Loucy (cell line): Measurements from ENCODE around the gene RBFA.

Source experiments
- H2AFZ ChIP-seq: fragments of 200-600 bp; sonication (generic); 2 replicates; pipeline ENCODE4 v1.6.0; 2016; ENCODE audit warnings: antibody characterized with exemption, mild to moderate bottlenecking, low read length, moderate library complexity
- H3F3A ChIP-seq: fragments of 200-600 bp; 2 replicates; pipeline ENCODE4 v1.6.0; 2016; ENCODE audit warnings: antibody characterized with exemption, low read depth, mild to moderate bottlenecking
- H3K27me3 ChIP-seq: fragments of 200-600 bp; sonication (generic); 2 replicates; pipeline ENCODE4 v1.6.1; 2014; ENCODE audit warnings: low read length, mild to moderate bottlenecking; ENCODE audit not compliant: insufficient read depth, poor library complexity, severe bottlenecking
- H3K36me3 ChIP-seq: fragments of 200-600 bp; sonication (generic); 2 replicates; pipeline ENCODE4 v1.6.1; 2016; ENCODE audit warnings: low read length; ENCODE audit not compliant: insufficient read depth
- H3K4me1 ChIP-seq: fragments of 200-600 bp; sonication (generic); 2 replicates; pipeline ENCODE4 v1.5.1; 2014; ENCODE audit warnings: low read length, mild to moderate bottlenecking; ENCODE audit not compliant: insufficient read depth, poor library complexity, severe bottlenecking
- H3K4me2 ChIP-seq: fragments of 200-600 bp; sonication (generic); 2 replicates; pipeline ENCODE4 v1.6.0; 2014; ENCODE audit warnings: antibody characterized with exemption, low read length, low read depth, mild to moderate bottlenecking; ENCODE audit not compliant: poor library complexity, severe bottlenecking
- H3K4me3 ChIP-seq: fragments of 200-600 bp; sonication (generic); 2 replicates; pipeline ENCODE4 v1.5.1; 2014; ENCODE audit warnings: low read length, mild to moderate bottlenecking, mixed read lengths; ENCODE audit not compliant: poor library complexity, severe bottlenecking
- H3K79me2 ChIP-seq: fragments of 200-600 bp; sonication (generic); 2 replicates; pipeline ENCODE4 v1.6.1; 2014; ENCODE audit warnings: low read length; ENCODE audit not compliant: insufficient read depth
- H3K9ac ChIP-seq: fragments of 200-600 bp; sonication (generic); 2 replicates; pipeline ENCODE4 v1.6.0; 2014; ENCODE audit warnings: mild to moderate bottlenecking, low read depth, low read length, moderate library complexity; ENCODE audit not compliant: poor library complexity, severe bottlenecking
- H3K9me2 ChIP-seq: fragments of 200-600 bp; sonication (generic); replicated peaks from 2 replicates; pipeline ENCODE4 v1.6.1; 2016; ENCODE audit warnings: low read depth, low read length, mixed read lengths
- H3K9me3 ChIP-seq: fragments of 200-600 bp; sonication (generic); 2 replicates; pipeline ENCODE4 v1.6.1; 2014; ENCODE audit warnings: mild to moderate bottlenecking, antibody characterized with exemption, low read length, low read depth; ENCODE audit not compliant: insufficient read depth
- H4K20me1 ChIP-seq: fragments of 200-600 bp; sonication (generic); 2 replicates; pipeline ENCODE4 v1.6.0; 2014; ENCODE audit warnings: antibody characterized with exemption, low read length, mild to moderate bottlenecking; ENCODE audit not compliant: insufficient read depth, poor library complexity, severe bottlenecking
- CTCF ChIP-seq: fragments of 200-600 bp; sonication (generic); conservative IDR thresholded peaks from 2 replicates; pipeline ENCODE4 v1.5.1; 2014; ENCODE audit warnings: mild to moderate bottlenecking, antibody characterized with exemption, low read length
- EZH2phosphoT487 ChIP-seq: fragments of 200-600 bp; IDR thresholded peaks from 2 replicates; pipeline ENCODE4 v1.6.1; 2018; ENCODE audit warnings: antibody characterized with exemption, mild to moderate bottlenecking, moderate library complexity, borderline replicate concordance

Gene RBFA

DNA sequence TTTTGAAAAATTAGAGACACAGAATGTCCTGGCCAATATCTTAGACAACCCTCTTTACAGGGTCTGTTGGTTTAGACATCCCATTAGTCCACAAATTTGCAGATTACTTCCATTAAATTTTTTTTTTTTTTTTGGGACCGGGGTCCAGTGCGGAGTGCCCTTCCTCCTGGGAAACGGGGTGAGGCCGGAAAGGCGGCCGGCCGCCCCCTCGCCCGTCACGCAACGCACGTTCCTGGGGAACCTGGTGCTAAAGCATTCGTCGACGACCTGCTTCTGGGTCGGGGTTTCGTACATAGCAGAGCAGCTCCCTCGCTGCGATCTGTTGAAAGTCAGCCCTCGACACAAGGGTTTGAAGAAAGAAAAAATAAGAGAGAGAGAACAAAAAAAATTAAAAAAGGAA lies 21.5 kb upstream of the RBFA start:
- Histone ChIP-seq H3K4me3 (no peak overlapping the region), H3K9me2 (no peaks in the 10 kb centered on the region), H3K9ac (no peak overlapping the region), H3K9me3 (peaks cover 27% of the 10 kb centered on the region; the same call in 1 of the 2 replicates), H3K27me3 (no peaks in the 10 kb centered on the region), H4K20me1 (no peaks in the 10 kb centered on the region), H3F3A (no peaks in the 10 kb centered on the region), H3K79me2 (no peaks in the 10 kb centered on the region), H3K4me1 (no peaks in the 10 kb centered on the region), H2AFZ (no peak overlapping the region), H3K36me3 (no peaks in the 10 kb centered on the region), H3K4me2 (no peak overlapping the region)
- no peak for TF ChIP-seq CTCF
- TF ChIP-seq EZH2phosphoT487, result no peak

DNA sequence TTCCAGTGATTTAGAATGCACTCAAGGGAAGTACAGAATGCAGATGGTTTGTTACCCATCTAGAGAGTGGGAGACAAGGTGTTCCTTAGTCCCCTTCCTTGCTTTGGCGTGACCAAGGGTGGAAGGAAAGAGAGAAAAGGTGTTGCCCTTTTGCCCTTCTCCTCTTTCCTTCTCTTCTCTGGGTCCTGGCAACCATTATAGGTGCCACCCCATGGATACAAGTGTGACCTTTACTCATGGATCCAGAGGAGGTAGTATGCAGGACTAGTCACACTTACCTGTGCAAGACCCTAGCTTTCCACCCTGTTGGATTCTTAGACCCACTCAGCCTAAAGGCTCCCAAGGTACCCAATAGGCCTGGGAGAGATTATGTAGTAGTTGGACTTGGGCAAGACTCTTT lies 11.6 kb upstream of the RBFA start:
- Histone ChIP-seq H3K4me2 (no peak overlapping the region), H3K9me2 (no peaks in the 10 kb centered on the region), H3F3A (no peaks in the 10 kb centered on the region), H2AFZ (no peak overlapping the region), H3K4me1 (no peaks in the 10 kb centered on the region), H3K4me3 (no peak overlapping the region), H4K20me1 (no peaks in the 10 kb centered on the region), H3K9me3 (peaks cover 47% of the 10 kb centered on the region; the same call in 1 of the 2 replicates), H3K79me2 (no peaks in the 10 kb centered on the region), H3K36me3 (no peaks in the 10 kb centered on the region), H3K9ac (no peak overlapping the region), H3K27me3 (no peaks in the 10 kb centered on the region)
- TF ChIP-seq CTCF, result no peak
- TF ChIP-seq EZH2phosphoT487, result no peak

- no peaks in the 10 kb centered on the region for H3F3A ChIP-seq
- H3K79me2 ChIP-seq, result no peaks in the 10 kb centered on the region
- H3K4me3 ChIP-seq, result no peak overlapping the region
- H2AFZ ChIP-seq, result no peak overlapping the region
- H3K36me3 ChIP-seq, result no peaks in the 10 kb centered on the region
- no peaks in the 10 kb centered on the region for H3K27me3 ChIP-seq
- no peaks in the 10 kb centered on the region for H3K9me2 ChIP-seq
- no peak overlapping the region for H3K4me2 ChIP-seq
- no peaks in the 10 kb centered on the region for H3K4me1 ChIP-seq
- H3K9ac ChIP-seq, result no peak overlapping the region
- no peaks in the 10 kb centered on the region for H4K20me1 ChIP-seq
- no peak for TF ChIP-seq EZH2phosphoT487
- TF ChIP-seq CTCF, result peak; percentile 73
- peaks cover 47% of the 10 kb centered on the region; the same call in 1 of the 2 replicates for H3K9me3 ChIP-seq
Measured at GRCh38 chr18:80023173-80023572, 11.1 kb upstream of the RBFA start.
